Liver (tissue), 9 donors: ENCODE results near the gene BCAR1. TPM values are rescaled to one million over a fixed set of nuclear protein-coding genes. Genes with fewer than 3 reads are reported as not detected.

Source experiments
- DNase-seq: peaks from one replicate; pipeline ENCODE4 v3.0.0-alpha.2; 2017; ENCODE audit warnings: low spot score
- H3K27ac ChIP-seq, 2 donors: one replicate each; pipeline ENCODE4 v1.7.0; 2013; ENCODE audit warnings: inconsistent platforms in 2 of 2, low read length in 2 of 2, control low read depth in 1 of 2, low read depth in 1 of 2, mild to moderate bottlenecking in 1 of 2
- H3K27me3 ChIP-seq, 4 donors: one replicate each; pipeline versions ENCODE4 v1.6.1 to v1.7.0; 2013; ENCODE audit warnings: low read length in 3 of 4, inconsistent platforms in 1 of 4, mild to moderate bottlenecking in 1 of 4, moderate library complexity in 1 of 4; ENCODE audit not compliant: control insufficient read depth in 4 of 4, insufficient read depth in 4 of 4
- H3K36me3 ChIP-seq, 4 donors: one replicate each; pipeline versions ENCODE4 v1.6.1 to v1.7.0; 2013; ENCODE audit warnings: low read length in 3 of 4, mild to moderate bottlenecking in 3 of 4, low read depth in 1 of 4, moderate library complexity in 1 of 4; ENCODE audit not compliant: control insufficient read depth in 4 of 4, insufficient read depth in 3 of 4
- H3K4me1 ChIP-seq, 4 donors: one replicate each; pipeline versions ENCODE4 v1.6.1 to v1.7.0; 2013; ENCODE audit warnings: low read length in 3 of 4, mild to moderate bottlenecking in 3 of 4, moderate library complexity in 1 of 4; ENCODE audit not compliant: control insufficient read depth in 4 of 4, insufficient read depth in 4 of 4
- H3K4me3 ChIP-seq, 3 donors: one replicate each; pipeline versions ENCODE4 v1.6.1 to v1.7.0; 2013; ENCODE audit warnings: low read length in 3 of 3, control low read depth in 1 of 3, low read depth in 1 of 3, mild to moderate bottlenecking in 1 of 3
- H3K9ac ChIP-seq, 2 donors: one replicate each; pipeline ENCODE4 v1.7.0; 2013; ENCODE audit warnings: low read length in 2 of 2, mild to moderate bottlenecking in 2 of 2, moderate library complexity in 2 of 2, control low read depth in 1 of 2, low read depth in 1 of 2
- H3K9me3 ChIP-seq, 4 donors: one replicate each; pipeline versions ENCODE4 v1.6.1 to v1.7.0; 2013; ENCODE audit warnings: low read length in 3 of 4; ENCODE audit not compliant: control insufficient read depth in 4 of 4
- ATF3 ChIP-seq: IDR thresholded peaks from 2 replicates; pipeline ENCODE4 v1.6.1; 2016; ENCODE audit warnings: antibody characterized with exemption
- EGR1 ChIP-seq, 2 donors: IDR thresholded peaks; 2 replicates each; pipeline ENCODE4 v1.6.1; 2016 to 2018; ENCODE audit warnings: antibody characterized with exemption in 2 of 2, low read depth in 2 of 2
- FOXA1 ChIP-seq: IDR thresholded peaks from 2 replicates; pipeline ENCODE4 v1.6.1; 2016; ENCODE audit warnings: antibody characterized with exemption
- FOXA2 ChIP-seq: IDR thresholded peaks from 2 replicates; pipeline ENCODE4 v1.6.1; 2016; ENCODE audit warnings: antibody characterized with exemption
- GABPA ChIP-seq, 2 donors: IDR thresholded peaks in 1 of 2; conservative IDR thresholded peaks in 1 of 2; 2 replicates each; pipeline ENCODE4 v1.6.1; 2016; ENCODE audit warnings: antibody characterized with exemption in 2 of 2, mild to moderate bottlenecking in 1 of 2, moderate library complexity in 1 of 2
- HNF4A ChIP-seq, 2 donors: conservative IDR thresholded peaks; 2 replicates each; pipeline ENCODE4 v1.6.1; 2016; ENCODE audit warnings: antibody characterized with exemption in 2 of 2, mild to moderate bottlenecking in 2 of 2
- HNF4G ChIP-seq: IDR thresholded peaks from 2 replicates; pipeline ENCODE4 v1.6.1; 2016; ENCODE audit warnings: antibody characterized with exemption
- JUND ChIP-seq, 2 donors: IDR thresholded peaks; 2 replicates each; pipeline ENCODE4 v1.6.1; 2016; ENCODE audit warnings: antibody characterized with exemption in 2 of 2
- MAX ChIP-seq: IDR thresholded peaks from 2 replicates; pipeline ENCODE4 v1.6.1; 2016; ENCODE audit warnings: antibody characterized with exemption
- NR2F2 ChIP-seq: IDR thresholded peaks from 2 replicates; pipeline ENCODE4 v1.6.1; 2016; ENCODE audit warnings: antibody characterized with exemption
- RAD21 ChIP-seq, 2 donors: IDR thresholded peaks; 2 replicates each; pipeline ENCODE4 v1.6.1; 2016; ENCODE audit warnings: antibody characterized with exemption in 2 of 2, mild to moderate bottlenecking in 2 of 2
- REST ChIP-seq: IDR thresholded peaks from 2 replicates; pipeline ENCODE4 v1.6.1; 2016; ENCODE audit warnings: antibody characterized with exemption, mild to moderate bottlenecking
- RXRA ChIP-seq, 2 donors: IDR thresholded peaks; 2 replicates each; pipeline ENCODE4 v1.6.1; 2017 to 2018; ENCODE audit warnings: antibody characterized with exemption in 2 of 2, mild to moderate bottlenecking in 1 of 2
- SP1 ChIP-seq: IDR thresholded peaks from 2 replicates; pipeline ENCODE4 v1.6.1; 2018; ENCODE audit warnings: antibody characterized with exemption, mild to moderate bottlenecking
- TAF1 ChIP-seq: conservative IDR thresholded peaks from 2 replicates; pipeline ENCODE4 v1.6.1; 2016; ENCODE audit warnings: antibody characterized with exemption, mild to moderate bottlenecking
- YY1 ChIP-seq: IDR thresholded peaks from 2 replicates; pipeline ENCODE4 v1.6.1; 2016; ENCODE audit warnings: antibody characterized with exemption, mild to moderate bottlenecking
- ZBTB33 ChIP-seq: IDR thresholded peaks from 2 replicates; pipeline ENCODE4 v1.6.1; 2016; ENCODE audit warnings: antibody characterized with exemption
- whole genome bisulfite sequencing: extraction: QIAGEN DNeasy Blood & Tissue Kit; methylation state at CpG from one replicate; pipeline ENCODE4 v1.1.7; 2013; 5-methylcytosine and 5-hydroxymethylcytosine counted together
- polyA plus RNA-seq, 2 donors: library from polyadenylated mRNA; stranded (reverse) in 1 of 2; unstranded in 1 of 2; fragments of 200-250 nt in 1 of 2; fragments of >200 nt in 1 of 2; fragmentation: Nextera tagmentation in 1 of 2; extraction: Ambion mirVana in 1 of 2; gene quantifications; one replicate each; pipeline versions ENCODE4 v1.2.1 to v1.2.3, GENCODE V29; 2013 to 2015
- total RNA-seq, 2 donors: library from RNA; depleted of rRNA; stranded (reverse); fragments of >200 nt; gene quantifications; one replicate each; pipeline ENCODE4 v1.2.3, GENCODE V29; 2014
- TF ChIP-seq, protein P1 (sequence below): fragments of 150-350 bp; IDR thresholded peaks from 2 replicates; pipeline ENCODE4 v1.5.1; 2017; ENCODE audit warnings: improper control_type of control experiment, low read depth, low read length; ENCODE audit not compliant: missing input control
- donor health status: healthy.
- donor health status: healthy.
- donor health status: healthy.
- donor health status: healthy.
- donor health status: healthy.

BCAR1 gene
- total and polyA plus RNA-seq, 4 donors: 10.1 to 32.2 (median 20.2) TPM

DNA sequence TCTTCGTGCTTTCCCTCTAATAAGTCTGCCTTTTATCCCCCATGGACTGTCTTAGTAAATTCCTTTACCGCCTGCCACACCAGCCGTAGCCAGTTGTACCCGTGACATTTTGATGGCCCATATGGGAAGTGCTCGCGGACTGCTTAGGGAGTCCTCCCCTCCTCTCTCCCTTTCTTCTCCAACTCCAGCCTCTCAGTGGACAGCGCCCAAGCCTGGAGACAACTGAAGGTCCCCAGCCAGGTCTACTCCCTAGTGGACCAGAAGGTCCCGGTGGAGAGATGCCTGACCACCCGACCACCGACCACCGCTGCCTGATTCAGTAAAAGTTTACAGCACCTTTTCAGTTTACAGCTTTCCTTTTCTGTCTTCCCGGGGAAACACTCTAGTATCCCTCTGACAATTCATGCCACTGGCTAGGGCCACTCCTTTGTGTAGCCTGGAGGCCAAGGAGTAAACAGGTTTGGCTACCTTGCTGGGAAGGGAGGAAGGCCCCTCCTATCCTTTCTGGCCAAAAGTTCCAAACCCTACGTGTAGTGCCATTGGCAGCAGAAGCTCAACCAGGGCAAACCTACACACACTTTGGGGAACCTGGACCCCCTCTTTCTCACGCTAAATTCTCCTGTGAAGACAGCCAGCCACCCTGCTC is 62.5 kb downstream of the BCAR1 start:
- Histone ChIP-seq H3K36me3 (no peaks in the 10 kb centered on the region), H3K27me3 (no peaks in the 10 kb centered on the region), H3K4me3 (no peak overlapping the region), H3K27ac (no peak overlapping the region), H3K9ac (no peak overlapping the region), H3K9me3 (no peaks in the 10 kb centered on the region), H3K4me1 (no peaks in the 10 kb centered on the region)
- no peak for TF ChIP-seq ZBTB33
- no peak for TF ChIP-seq TAF1
- TF ChIP-seq FOXA1: no peak
- no peak for TF ChIP-seq MAX
- TF ChIP-seq HNF4G: no peak
- TF ChIP-seq EGR1 (IDR thresholded peaks at IDR 0.05; ENCODE audit: low read depth in 2 of 2): no peak
- TF ChIP-seq ATF3: no peak
- WGBS: 87% methylated on average over 14 of the region's 14 CpGs
- DNase-seq: no peak

- Histone ChIP-seq H3K36me3 (no peaks in the 10 kb centered on the region), H3K4me3 (no peak overlapping the region), H3K27ac (no peak overlapping the region), H3K9me3 (peaks cover 0 to 4% (median 3%) of the 10 kb centered on the region in 4 donors), H3K9ac (no peak overlapping the region), H3K27me3 (no peaks in the 10 kb centered on the region), H3K4me1 (no peaks in the 10 kb centered on the region)
- no peak for DNase-seq
- TF ChIP-seq JUND (IDR thresholded peaks at IDR 0.05) (no peak), FOXA2 (no peak), RXRA (IDR thresholded peaks at IDR 0.05) (no peak), HNF4A (conservative IDR thresholded peaks at IDR 0.05) (no peak), REST (no peak), MAX (no peak), TAF1 (no peak), RAD21 (IDR thresholded peaks at IDR 0.05) (no peak), SP1 (no peak), YY1 (no peak), GABPA (IDR thresholded peaks at IDR 0.05 in 1 of 2, conservative IDR thresholded peaks at IDR 0.05 in 1 of 2) (no peak), ZBTB33 (no peak), HNF4G (no peak), FOXA1 (no peak), ATF3 (no peak), EGR1 (IDR thresholded peaks at IDR 0.05; ENCODE audit: low read depth in 2 of 2) (no peak), NR2F2 (no peak)
- TF ChIP-seq, protein P1, sequence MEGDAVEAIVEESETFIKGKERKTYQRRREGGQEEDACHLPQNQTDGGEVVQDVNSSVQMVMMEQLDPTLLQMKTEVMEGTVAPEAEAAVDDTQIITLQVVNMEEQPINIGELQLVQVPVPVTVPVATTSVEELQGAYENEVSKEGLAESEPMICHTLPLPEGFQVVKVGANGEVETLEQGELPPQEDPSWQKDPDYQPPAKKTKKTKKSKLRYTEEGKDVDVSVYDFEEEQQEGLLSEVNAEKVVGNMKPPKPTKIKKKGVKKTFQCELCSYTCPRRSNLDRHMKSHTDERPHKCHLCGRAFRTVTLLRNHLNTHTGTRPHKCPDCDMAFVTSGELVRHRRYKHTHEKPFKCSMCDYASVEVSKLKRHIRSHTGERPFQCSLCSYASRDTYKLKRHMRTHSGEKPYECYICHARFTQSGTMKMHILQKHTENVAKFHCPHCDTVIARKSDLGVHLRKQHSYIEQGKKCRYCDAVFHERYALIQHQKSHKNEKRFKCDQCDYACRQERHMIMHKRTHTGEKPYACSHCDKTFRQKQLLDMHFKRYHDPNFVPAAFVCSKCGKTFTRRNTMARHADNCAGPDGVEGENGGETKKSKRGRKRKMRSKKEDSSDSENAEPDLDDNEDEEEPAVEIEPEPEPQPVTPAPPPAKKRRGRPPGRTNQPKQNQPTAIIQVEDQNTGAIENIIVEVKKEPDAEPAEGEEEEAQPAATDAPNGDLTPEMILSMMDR: no peak
- 38% methylated on average over 3 of the region's 3 CpGs for WGBS
Observed at GRCh38 chr16:75181630-75182029, 69.8 kb downstream of the BCAR1 start.
